ENCODE data around the gene SERF2.

SERF2 gene

DNA sequence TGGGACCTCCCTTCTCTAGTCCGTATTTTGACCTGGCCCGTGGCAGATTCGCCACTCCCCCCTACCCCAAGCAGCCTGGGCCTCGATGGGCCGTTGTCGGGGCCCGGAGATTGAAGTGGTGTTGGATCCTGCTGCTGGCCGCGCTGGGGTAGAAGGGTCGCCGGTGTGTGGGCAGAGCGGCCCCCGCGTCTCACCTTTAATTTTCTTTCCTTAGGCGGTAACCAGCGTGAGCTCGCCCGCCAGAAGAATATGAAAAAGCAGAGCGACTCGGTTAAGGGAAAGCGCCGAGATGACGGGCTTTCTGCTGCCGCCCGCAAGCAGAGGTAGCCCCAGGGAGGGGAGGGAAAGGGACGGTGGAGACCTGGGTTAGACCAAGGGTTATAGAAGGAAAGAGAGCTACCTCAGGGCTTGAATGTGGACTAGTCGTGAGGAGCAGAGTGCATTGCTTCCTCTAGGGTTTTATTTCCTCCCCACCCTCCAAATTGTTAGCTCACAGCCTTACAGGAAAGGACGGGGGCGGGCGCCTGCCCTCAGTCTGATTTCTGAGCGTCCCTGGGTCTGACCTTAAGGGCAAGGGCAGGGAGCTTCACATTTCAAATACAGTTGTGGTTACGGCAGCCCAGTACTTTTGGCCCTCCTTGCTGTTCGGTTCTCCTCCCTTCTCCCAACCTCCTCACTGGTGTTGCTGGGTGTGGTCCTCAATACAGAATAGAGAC lies 799 bp downstream of the SERF2 start:
- Histone ChIP-seq H3K36me3 (ENCODE audit: control insufficient read depth in 2 of 2, insufficient read depth in 2 of 2, low read length in 2 of 2) (peaks cover 40 to 41% of the 10 kb centered on the region in 2 donors), H3K9ac (ENCODE audit: low read depth in 1 of 2, low read length in 2 of 2) (peak overlapping the region; percentile 100), H3K9me3 (ENCODE audit: control insufficient read depth in 2 of 2, low read length in 2 of 2) (no peaks in the 10 kb centered on the region), H3K27me3 (ENCODE audit: control insufficient read depth in 2 of 2, insufficient read depth in 2 of 2, low read length in 2 of 2) (no peaks in the 10 kb centered on the region), H3K4me1 (ENCODE audit: control insufficient read depth in 2 of 2, insufficient read depth in 2 of 2, low read length in 2 of 2) (peaks cover 26 to 27% of the 10 kb centered on the region in 2 donors), H3K4me3 (ENCODE audit: low read length in 2 of 2) (peak overlapping the region; percentile 98 to 99), H3K27ac (ENCODE audit: low read depth in 2 of 2, low read length in 2 of 2) (peak overlapping the region; percentile 99)

DNA sequence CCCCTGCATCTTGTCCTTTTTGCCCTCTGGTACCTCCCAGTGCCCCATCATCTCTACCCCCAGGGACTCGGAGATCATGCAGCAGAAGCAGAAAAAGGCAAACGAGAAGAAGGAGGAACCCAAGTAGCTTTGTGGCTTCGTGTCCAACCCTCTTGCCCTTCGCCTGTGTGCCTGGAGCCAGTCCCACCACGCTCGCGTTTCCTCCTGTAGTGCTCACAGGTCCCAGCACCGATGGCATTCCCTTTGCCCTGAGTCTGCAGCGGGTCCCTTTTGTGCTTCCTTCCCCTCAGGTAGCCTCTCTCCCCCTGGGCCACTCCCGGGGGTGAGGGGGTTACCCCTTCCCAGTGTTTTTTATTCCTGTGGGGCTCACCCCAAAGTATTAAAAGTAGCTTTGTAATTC lies 1.5 kb downstream of the SERF2 start:
- Histone ChIP-seq H3K36me3 (ENCODE audit: control insufficient read depth in 2 of 2, insufficient read depth in 2 of 2, low read length in 2 of 2) (peaks cover 40 to 44% of the 10 kb centered on the region in 2 donors), H3K9me3 (ENCODE audit: control insufficient read depth in 2 of 2, low read length in 2 of 2) (no peaks in the 10 kb centered on the region), H3K9ac (ENCODE audit: low read depth in 1 of 2, low read length in 2 of 2) (peak overlapping the region; percentile 100), H3K4me3 (ENCODE audit: low read length in 2 of 2) (peak overlapping the region; percentile 98 to 99), H3K27me3 (ENCODE audit: control insufficient read depth in 2 of 2, insufficient read depth in 2 of 2, low read length in 2 of 2) (no peaks in the 10 kb centered on the region), H3K4me1 (ENCODE audit: control insufficient read depth in 2 of 2, insufficient read depth in 2 of 2, low read length in 2 of 2) (peaks cover 32% of the 10 kb centered on the region in 2 donors), H3K27ac (ENCODE audit: low read depth in 2 of 2, low read length in 2 of 2) (peak overlapping the region; percentile 99)

DNA sequence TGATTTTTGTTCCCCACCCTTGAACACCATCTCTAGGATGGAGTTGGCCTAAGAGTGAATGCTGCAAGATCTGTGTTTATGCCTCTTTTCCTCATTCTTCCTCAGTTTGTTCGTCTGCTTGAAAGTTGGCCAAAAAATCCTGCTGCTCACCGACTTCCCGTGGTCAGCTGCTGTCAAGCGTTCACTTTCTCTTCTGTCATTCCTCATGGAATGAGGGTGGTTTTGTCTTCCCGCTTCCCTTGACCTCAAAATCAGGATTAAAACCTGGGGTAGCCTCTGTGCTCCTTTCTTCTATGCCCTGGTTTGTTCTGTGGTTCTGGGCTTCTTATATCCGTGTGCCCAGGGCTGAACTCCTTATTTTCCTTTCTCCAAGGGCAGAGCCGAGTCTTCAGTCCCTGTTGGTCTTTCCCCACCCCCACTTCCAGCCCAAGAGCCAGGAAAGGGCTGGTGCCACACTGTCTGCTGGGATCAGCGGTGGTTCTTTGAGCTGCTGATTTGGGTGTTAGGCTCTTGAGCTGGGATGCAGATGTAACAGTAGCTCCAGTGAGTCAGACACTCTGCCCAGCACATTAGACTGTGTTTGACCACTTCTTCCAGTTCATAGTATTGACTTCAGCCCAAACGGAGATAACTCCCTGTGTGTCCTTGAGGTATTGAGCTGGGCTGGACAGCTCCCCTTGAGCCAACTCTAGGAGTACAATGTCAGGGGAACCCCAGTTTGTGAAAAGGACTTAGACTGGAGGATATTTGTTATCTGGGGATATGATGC lies 2.3 kb downstream of the SERF2 start:
- Histone ChIP-seq H3K9ac (ENCODE audit: low read depth in 1 of 2, low read length in 2 of 2) (peak overlapping the region in 1 of 2 donors; percentile 10), H3K4me1 (ENCODE audit: control insufficient read depth in 2 of 2, insufficient read depth in 2 of 2, low read length in 2 of 2) (peaks cover 38 to 40% of the 10 kb centered on the region in 2 donors), H3K36me3 (ENCODE audit: control insufficient read depth in 2 of 2, insufficient read depth in 2 of 2, low read length in 2 of 2) (peaks cover 40 to 48% of the 10 kb centered on the region in 2 donors), H3K27me3 (ENCODE audit: control insufficient read depth in 2 of 2, insufficient read depth in 2 of 2, low read length in 2 of 2) (no peaks in the 10 kb centered on the region), H3K4me3 (ENCODE audit: low read length in 2 of 2) (peak overlapping the region in 1 of 2 donors; percentile 98), H3K27ac (ENCODE audit: low read depth in 2 of 2, low read length in 2 of 2) (no peak overlapping the region), H3K9me3 (ENCODE audit: control insufficient read depth in 2 of 2, low read length in 2 of 2) (no peaks in the 10 kb centered on the region)

DNA sequence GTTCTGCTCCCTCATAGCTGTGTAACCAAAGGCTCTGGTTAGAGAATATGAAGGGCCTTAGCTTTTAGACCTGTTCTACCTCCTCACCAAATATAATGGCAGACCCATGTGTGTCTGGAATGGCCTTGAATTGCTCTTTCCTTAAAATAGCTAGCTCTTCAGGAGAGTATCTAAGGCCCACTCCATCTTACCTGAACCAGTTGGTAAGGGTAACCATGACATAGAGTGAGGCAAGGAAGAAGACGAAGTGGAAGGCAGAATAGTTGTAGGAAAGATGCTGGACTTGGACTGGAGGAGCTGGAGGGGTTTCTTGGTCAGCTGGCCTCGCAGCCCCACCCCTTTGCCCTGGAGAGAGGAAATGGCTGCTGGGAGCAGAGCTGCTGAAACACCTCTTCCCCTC lies 3.1 kb downstream of the SERF2 start:
- H3K4me3 ChIP-seq (ENCODE audit: low read length in 2 of 2) = no peak overlapping the region

DNA sequence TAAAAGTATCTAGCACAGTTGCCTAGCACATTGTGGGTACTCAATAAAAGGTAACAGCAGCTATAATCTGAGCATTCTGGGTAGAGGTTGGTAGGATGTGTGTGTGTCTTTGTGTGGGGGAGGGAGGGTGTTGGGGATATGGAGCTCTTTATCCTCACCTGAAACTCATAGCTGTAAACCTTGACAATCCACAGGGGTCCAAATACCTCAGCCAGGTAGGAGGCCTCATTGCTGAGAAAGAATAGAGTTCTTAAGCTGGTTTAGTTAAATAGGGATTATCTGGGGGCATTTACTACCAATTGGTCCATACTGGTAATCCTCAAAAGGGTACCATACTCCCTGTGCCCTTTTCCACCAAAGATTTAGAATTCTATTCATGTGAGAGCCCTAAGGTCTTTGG lies 3.9 kb downstream of the SERF2 start:
- Histone ChIP-seq H3K9me3 (ENCODE audit: control insufficient read depth in 2 of 2, low read length in 2 of 2) (no peaks in the 10 kb centered on the region), H3K4me1 (ENCODE audit: control insufficient read depth in 2 of 2, insufficient read depth in 2 of 2, low read length in 2 of 2) (peaks cover 48 to 49% of the 10 kb centered on the region in 2 donors), H3K9ac (ENCODE audit: low read depth in 1 of 2, low read length in 2 of 2) (no peak overlapping the region), H3K4me3 (ENCODE audit: low read length in 2 of 2) (no peak overlapping the region), H3K27me3 (ENCODE audit: control insufficient read depth in 2 of 2, insufficient read depth in 2 of 2, low read length in 2 of 2) (no peaks in the 10 kb centered on the region), H3K36me3 (ENCODE audit: control insufficient read depth in 2 of 2, insufficient read depth in 2 of 2, low read length in 2 of 2) (peaks cover 40 to 54% of the 10 kb centered on the region in 2 donors), H3K27ac (ENCODE audit: low read depth in 2 of 2, low read length in 2 of 2) (peak overlapping the region in 1 of 2 donors; percentile 5)

More for the DNA sequence above, 3.1 kb downstream of the SERF2 start:
- Histone ChIP-seq H3K36me3 (ENCODE audit: control insufficient read depth in 2 of 2, insufficient read depth in 2 of 2, low read length in 2 of 2) (peaks cover 40 to 54% of the 10 kb centered on the region in 2 donors), H3K27ac (ENCODE audit: low read depth in 2 of 2, low read length in 2 of 2) (peak overlapping the region in 1 of 2 donors; percentile 5), H3K27me3 (ENCODE audit: control insufficient read depth in 2 of 2, insufficient read depth in 2 of 2, low read length in 2 of 2) (no peaks in the 10 kb centered on the region), H3K9me3 (ENCODE audit: control insufficient read depth in 2 of 2, low read length in 2 of 2) (no peaks in the 10 kb centered on the region), H3K9ac (ENCODE audit: low read depth in 1 of 2, low read length in 2 of 2) (no peak overlapping the region), H3K4me1 (ENCODE audit: control insufficient read depth in 2 of 2, insufficient read depth in 2 of 2, low read length in 2 of 2) (peaks cover 46 to 47% of the 10 kb centered on the region in 2 donors)

DNA sequence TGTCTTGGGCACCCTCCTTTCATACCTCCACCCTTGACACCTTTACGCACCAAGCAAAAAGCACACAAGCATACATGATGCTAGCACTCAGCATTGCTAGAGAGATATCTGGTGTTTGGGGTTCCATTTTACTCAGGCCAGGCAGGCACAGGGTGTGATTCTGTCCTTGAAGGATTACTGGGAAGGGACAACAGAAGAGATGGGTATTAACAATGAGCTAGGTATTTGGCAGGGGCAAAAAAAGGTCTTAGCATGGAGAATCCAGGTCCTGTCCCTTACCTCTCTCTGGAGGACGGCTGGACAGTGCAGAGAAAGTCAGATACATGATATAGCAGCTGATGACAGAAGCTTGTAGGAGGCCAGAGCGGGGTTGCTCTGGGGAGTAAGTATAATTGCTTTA lies 4.4 kb downstream of the SERF2 start:
- Histone ChIP-seq H3K36me3 (ENCODE audit: control insufficient read depth in 2 of 2, insufficient read depth in 2 of 2, low read length in 2 of 2) (peaks cover 40 to 56% of the 10 kb centered on the region in 2 donors), H3K9ac (ENCODE audit: low read depth in 1 of 2, low read length in 2 of 2) (no peak overlapping the region), H3K9me3 (ENCODE audit: control insufficient read depth in 2 of 2, low read length in 2 of 2) (no peaks in the 10 kb centered on the region), H3K27me3 (ENCODE audit: control insufficient read depth in 2 of 2, insufficient read depth in 2 of 2, low read length in 2 of 2) (no peaks in the 10 kb centered on the region), H3K27ac (ENCODE audit: low read depth in 2 of 2, low read length in 2 of 2) (no peak overlapping the region), H3K4me1 (ENCODE audit: control insufficient read depth in 2 of 2, insufficient read depth in 2 of 2, low read length in 2 of 2) (peaks cover 51 to 53% of the 10 kb centered on the region in 2 donors), H3K4me3 (ENCODE audit: low read length in 2 of 2) (no peak overlapping the region)

DNA sequence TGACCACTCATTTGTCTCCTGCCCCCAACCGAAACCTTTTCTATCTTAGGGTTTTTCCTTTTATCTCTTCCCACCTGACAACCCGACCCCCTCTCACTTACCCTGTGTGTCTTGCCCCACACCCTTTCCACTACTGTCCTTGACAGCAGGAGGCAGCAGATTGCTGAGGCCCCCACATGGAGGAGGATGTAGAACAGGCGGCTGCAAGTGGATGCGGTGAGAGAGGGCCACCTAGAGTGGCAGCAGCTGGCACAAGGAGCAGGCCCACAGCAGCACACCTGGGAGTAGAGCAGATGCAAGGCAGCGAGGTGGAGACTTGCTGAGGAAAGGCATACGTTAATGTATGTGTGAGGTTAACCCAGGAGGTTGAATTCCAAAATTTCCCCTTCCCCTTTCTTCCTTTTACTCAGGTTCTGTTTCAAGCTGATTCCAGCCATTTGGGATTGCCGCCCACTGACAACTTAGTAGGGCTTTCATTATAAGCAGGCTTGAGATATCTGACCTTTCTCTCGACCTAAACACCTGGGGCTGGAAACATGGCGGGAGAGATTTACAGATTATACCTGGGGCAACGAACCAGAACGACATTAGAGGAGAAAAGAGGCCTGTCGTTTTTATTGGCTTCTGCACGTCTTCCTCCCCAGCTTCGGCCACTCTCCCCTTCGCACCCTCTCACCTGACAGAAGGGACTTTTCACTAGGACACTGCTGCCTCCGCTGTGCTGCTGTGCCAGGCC lies 7.3 kb downstream of the SERF2 start:
- H3K4me1 ChIP-seq (ENCODE audit: control insufficient read depth in 2 of 2, insufficient read depth in 2 of 2, low read length in 2 of 2) = peaks cover 33 to 38% of the 10 kb centered on the region in 2 donors
- H3K27ac ChIP-seq (ENCODE audit: low read depth in 2 of 2, low read length in 2 of 2) = peak overlapping the region; percentile 93 to 95
- peaks cover 31 to 56% of the 10 kb centered on the region in 2 donors for H3K36me3 ChIP-seq (ENCODE audit: control insufficient read depth in 2 of 2, insufficient read depth in 2 of 2, low read length in 2 of 2)
- no peaks in the 10 kb centered on the region for H3K27me3 ChIP-seq (ENCODE audit: control insufficient read depth in 2 of 2, insufficient read depth in 2 of 2, low read length in 2 of 2)
- no peaks in the 10 kb centered on the region for H3K9me3 ChIP-seq (ENCODE audit: control insufficient read depth in 2 of 2, low read length in 2 of 2)
- peak overlapping the region; percentile 64 to 93 for H3K9ac ChIP-seq (ENCODE audit: low read depth in 1 of 2, low read length in 2 of 2)
- peak overlapping the region; percentile 95 to 98 for H3K4me3 ChIP-seq (ENCODE audit: low read length in 2 of 2)

DNA sequence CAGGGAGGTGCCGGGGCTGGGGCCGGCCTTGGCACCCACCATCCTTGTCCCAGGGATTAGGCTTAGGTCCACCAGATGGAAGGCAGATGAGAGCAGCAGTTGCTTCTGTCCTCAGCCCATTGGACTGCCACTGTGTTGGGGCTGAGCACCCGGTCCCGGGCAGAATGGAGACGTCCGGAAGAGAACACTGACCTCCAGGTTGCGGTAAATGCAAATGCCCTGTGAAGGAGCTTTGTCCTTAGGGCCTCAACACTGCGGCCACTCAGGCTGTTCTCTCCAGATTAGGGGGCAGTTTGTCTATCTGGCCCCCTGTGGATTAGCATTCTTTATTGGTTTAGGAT lies 7.8 kb downstream of the SERF2 start, which contains the start of gene SERINC4:
SERINC4 (minus strand) TSS at position 276 of the 341 bp plus-strand sequence; CDS start at position 42, 234 bp downstream.
- H3K9me3 ChIP-seq (ENCODE audit: control insufficient read depth in 2 of 2, low read length in 2 of 2) = no peaks in the 10 kb centered on the region
- H3K4me1 ChIP-seq (ENCODE audit: control insufficient read depth in 2 of 2, insufficient read depth in 2 of 2, low read length in 2 of 2) = peaks cover 29 to 35% of the 10 kb centered on the region in 2 donors
- peak within 1 kb of the TSS; percentile 95 to 98 for H3K4me3 ChIP-seq (ENCODE audit: low read length in 2 of 2)
- H3K9ac ChIP-seq (ENCODE audit: low read depth in 1 of 2, low read length in 2 of 2) = peak within 1 kb of the TSS; percentile 93 to 98
- H3K27me3 ChIP-seq (ENCODE audit: control insufficient read depth in 2 of 2, insufficient read depth in 2 of 2, low read length in 2 of 2) = no peaks in the 10 kb centered on the region
- peaks cover 31 to 54% of the 10 kb centered on the region in 2 donors for H3K36me3 ChIP-seq (ENCODE audit: control insufficient read depth in 2 of 2, insufficient read depth in 2 of 2, low read length in 2 of 2)
- H3K27ac ChIP-seq (ENCODE audit: low read depth in 2 of 2, low read length in 2 of 2) = peak within 1 kb of the TSS; percentile 93 to 95

DNA sequence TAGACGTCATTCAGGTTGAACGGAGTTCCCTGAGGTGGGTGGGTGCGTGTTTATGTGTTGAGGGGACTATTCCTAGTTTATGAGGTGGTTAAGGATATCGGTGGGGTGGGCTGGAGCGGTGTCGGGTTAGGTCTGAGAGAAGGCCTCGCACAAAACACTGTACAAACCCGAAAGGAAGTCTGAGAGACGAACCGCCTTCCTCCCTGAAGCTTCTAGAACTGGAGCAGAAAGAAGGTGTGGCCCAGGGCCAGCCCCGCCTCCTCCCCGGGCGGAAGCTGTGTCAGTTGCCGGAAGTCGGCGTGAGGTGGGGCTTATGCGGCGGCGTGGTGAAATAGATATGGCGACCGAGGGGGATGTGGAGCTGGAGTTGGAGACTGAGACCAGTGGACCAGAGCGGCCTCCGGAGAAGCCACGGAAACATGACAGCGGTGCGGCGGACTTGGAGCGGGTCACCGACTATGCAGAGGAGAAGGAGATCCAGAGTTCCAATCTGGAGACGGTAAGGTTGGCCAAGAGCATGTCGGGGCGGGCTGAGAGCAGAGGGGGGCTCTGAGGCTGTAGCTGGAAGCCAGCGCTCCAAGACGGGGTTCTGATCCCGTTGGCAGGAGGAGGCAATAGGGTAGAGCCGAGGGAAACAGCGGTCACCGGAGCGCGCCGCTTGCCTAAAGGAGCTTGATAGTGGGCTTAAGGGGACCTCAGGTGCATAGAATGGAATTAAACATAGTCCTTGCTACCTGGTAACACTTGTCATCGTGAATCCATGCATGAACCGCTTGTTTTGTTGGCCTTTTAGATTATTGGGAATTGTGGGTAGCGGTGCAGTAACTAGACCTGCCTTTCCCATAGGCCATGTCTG lies 8.4 kb downstream of the SERF2 start, which contains the start of gene HYPK:
HYPK (plus strand) TSS at position 314 of the 856 bp plus-strand sequence; CDS start at position 338, 24 bp downstream.
- Histone ChIP-seq H3K36me3 (ENCODE audit: control insufficient read depth in 2 of 2, insufficient read depth in 2 of 2, low read length in 2 of 2) (peaks cover 33 to 52% of the 10 kb centered on the region in 2 donors), H3K4me3 (ENCODE audit: low read length in 2 of 2) (peak within 1 kb of the TSS; percentile 95 to 98), H3K4me1 (ENCODE audit: control insufficient read depth in 2 of 2, insufficient read depth in 2 of 2, low read length in 2 of 2) (peaks cover 29 to 34% of the 10 kb centered on the region in 2 donors)

More for the DNA sequence above, 8.4 kb downstream of the SERF2 start, which contains the start of gene HYPK:
- H3K9ac ChIP-seq (ENCODE audit: low read depth in 1 of 2, low read length in 2 of 2) = peak within 1 kb of the TSS; percentile 93 to 98
- H3K27me3 ChIP-seq (ENCODE audit: control insufficient read depth in 2 of 2, insufficient read depth in 2 of 2, low read length in 2 of 2) = no peaks in the 10 kb centered on the region
- no peaks in the 10 kb centered on the region for H3K9me3 ChIP-seq (ENCODE audit: control insufficient read depth in 2 of 2, low read length in 2 of 2)
- H3K27ac ChIP-seq (ENCODE audit: low read depth in 2 of 2, low read length in 2 of 2) = peak within 1 kb of the TSS; percentile 93 to 95

All from mucosa of rectum (tissue), 2 donors.